Urinary bladder (tissue), 4 donors: Measurements from ENCODE around the gene NQO2. TPM values are rescaled to one million over a fixed set of nuclear protein-coding genes. Genes with fewer than 3 reads are reported as not detected.
"Not testable (repeated sequence)": the region's sequence is repeated elsewhere in the genome, so short reads cannot be mapped to it uniquely, and the experiment has no call there.

Source experiments
- DNase-seq: peaks from one replicate; pipeline ENCODE4 v3.0.0-alpha.2; 2015; ENCODE audit errors: extremely low spot score
- H3K27ac ChIP-seq: one replicate; pipeline ENCODE4 v1.5.1; 2013; ENCODE audit warnings: low read depth, mild to moderate bottlenecking, moderate library complexity
- H3K36me3 ChIP-seq: one replicate; pipeline ENCODE4 v1.6.1; 2013; ENCODE audit warnings: mild to moderate bottlenecking, moderate library complexity; ENCODE audit not compliant: insufficient read depth
- H3K4me1 ChIP-seq: one replicate; pipeline ENCODE4 v1.6.1; 2013; ENCODE audit warnings: mild to moderate bottlenecking, moderate library complexity; ENCODE audit not compliant: insufficient read depth
- H3K4me3 ChIP-seq: one replicate; pipeline ENCODE4 v1.5.1; 2013; ENCODE audit warnings: low read depth, low read length
- WGBS: extraction: QIAGEN DNeasy Blood & Tissue Kit; methylation state at CpG from one replicate; pipeline ENCODE4 v1.1.7; 2013; 5-methylcytosine and 5-hydroxymethylcytosine counted together
- polyA plus RNA-seq: library from polyadenylated mRNA; stranded (reverse); fragments of 200-250 nt; gene quantifications from one replicate; pipeline ENCODE4 v1.2.3, GENCODE V29; 2013
- total RNA-seq: library from RNA; depleted of rRNA; stranded (reverse); fragments of >200 nt; gene quantifications from one replicate; pipeline ENCODE4 v1.2.3, GENCODE V29; 2014
- donor health status: healthy with polysubstance abuse.
- donor health status: healthy.

Gene NQO2
- total and polyA plus RNA-seq, 2 donors, result 8.7 to 25.5 TPM

DNA sequence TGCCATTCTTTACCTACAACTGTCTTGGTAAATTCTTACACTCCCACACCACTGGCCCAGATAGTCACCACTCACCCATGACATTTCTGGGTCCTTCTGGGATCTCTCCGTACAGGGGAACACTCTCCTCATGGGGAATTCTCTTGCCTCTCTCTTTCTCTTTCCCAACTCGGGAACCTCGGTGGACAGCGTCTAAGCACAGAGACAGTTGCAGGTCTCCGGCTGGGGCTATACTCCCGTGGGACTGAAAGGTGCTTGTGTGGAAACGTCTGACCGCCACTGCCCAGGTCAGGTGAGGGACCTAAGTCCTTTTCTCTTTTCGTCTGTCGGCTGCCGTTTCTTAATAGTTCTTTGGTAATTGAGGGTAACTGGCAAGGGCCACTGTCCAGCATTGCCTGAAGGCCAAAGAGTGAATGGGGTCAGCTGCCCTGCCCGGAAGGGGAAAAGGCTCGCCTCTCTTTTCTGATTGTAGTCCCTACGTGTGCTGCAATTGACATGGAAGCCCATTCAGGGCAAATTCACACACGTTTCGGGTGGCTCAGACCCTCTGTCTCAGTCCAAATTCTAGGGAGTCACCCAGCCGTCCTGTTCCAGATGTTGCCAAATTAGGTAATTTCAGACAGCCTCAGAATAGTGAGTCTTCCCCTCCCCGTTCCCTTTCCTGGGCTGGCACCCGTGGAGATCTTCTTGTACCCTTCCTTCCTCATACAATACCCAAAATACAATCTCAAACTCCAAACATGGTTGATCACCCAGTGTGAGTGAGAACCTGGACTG lies 37.4 kb downstream of the NQO2 start:
- Histone ChIP-seq H3K36me3 (no peaks in the 10 kb centered on the region), H3K4me1 (no peaks in the 10 kb centered on the region), H3K27ac (no peak overlapping the region), H3K4me3 (no peak overlapping the region)
- no peak for DNase-seq
- 76% methylated on average over 19 of the region's 19 CpGs for WGBS

DNA sequence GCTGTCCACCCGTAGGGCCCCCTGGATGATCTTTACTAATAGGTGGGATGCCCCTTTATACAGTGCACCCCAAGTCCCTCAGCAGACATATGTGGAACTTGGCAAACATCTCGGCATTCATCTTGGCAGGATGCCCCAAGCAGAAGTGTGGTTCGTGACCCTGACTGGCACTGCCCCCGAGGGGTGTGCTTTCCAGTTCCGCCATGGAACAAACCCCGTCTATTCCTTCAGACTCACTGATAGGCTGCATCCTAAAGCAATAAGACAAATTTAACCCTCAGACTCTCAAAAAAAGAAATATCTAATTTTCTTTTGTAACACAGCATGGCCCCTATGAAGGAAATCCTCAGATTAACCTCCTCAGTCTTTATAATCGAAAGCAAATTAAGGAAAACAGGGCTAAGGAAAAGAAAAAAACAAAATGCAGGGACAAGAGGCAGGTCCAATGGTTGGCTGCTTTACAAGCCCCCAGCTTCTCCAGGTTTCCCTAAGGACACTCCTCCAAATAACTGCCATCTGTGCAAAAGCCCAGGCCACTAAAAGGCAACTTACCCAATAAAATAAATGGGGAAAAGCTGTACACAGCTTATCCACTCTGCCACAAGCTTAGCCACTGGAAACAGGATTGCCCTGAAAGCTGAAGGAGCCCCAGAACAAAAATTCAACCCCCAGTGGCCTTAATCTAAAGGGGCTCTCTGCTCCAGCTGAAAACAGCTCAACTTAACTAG lies 38.1 kb downstream of the NQO2 start:
- H3K4me3 ChIP-seq, result no peak overlapping the region
- no peak for DNase-seq

DNA sequence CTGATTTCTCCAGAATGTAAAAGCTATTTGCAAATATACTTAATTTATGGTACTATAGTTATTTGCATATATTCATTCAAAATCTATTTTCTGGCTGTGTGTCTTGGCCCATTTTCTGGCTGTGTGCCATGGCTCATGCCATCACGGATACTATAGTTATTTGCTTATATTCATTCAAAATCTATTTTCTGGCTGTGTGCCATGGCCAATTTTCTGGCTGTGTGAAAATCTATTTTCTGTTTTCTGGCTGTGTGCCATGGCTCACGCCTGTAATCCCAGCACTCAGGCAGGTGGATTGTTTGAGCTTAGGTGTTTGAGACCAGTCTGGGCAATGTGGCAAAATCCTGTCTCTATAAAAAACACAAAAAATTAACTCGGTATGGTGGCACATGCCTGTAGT lies 39.7 kb downstream of the NQO2 start:
- Histone ChIP-seq H3K36me3 (no peaks in the 10 kb centered on the region), H3K27ac (no peak overlapping the region), H3K4me3 (no peak overlapping the region), H3K4me1 (no peaks in the 10 kb centered on the region)
- DNase-seq, result no peak
- WGBS, result 58% methylated on average over 3 of the region's 3 CpGs

More for the DNA sequence above, 38.1 kb downstream of the NQO2 start:
- H3K36me3 ChIP-seq, result no peaks in the 10 kb centered on the region
- no peak overlapping the region for H3K27ac ChIP-seq
- WGBS, result 50% methylated on average over 7 of the region's 7 CpGs
- no peaks in the 10 kb centered on the region for H3K4me1 ChIP-seq

DNA sequence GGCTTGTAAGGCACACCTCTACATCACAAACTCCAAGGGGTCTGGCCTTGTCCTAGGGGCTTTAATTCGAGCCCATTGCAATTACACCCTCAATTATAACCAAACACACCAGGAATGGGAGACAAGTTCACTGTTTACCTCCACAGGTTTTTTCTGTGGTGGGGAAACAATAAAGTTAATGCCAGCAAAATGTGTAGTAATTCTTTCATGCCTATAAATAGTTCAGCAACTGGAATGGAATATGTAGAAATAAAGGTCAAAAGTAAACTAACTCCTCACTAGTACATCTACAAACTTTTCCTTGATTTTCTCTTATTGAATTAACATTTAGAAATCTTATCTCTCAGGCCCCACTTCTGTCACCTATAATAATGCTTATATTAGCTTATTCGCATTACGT lies 41.5 kb downstream of the NQO2 start:
- 89% methylated on average over 3 of the region's 3 CpGs for WGBS
- Histone ChIP-seq H3K4me3 (no peak overlapping the region), H3K4me1 (no peaks in the 10 kb centered on the region), H3K27ac (no peak overlapping the region), H3K36me3 (no peaks in the 10 kb centered on the region)
- no peak for DNase-seq

DNA sequence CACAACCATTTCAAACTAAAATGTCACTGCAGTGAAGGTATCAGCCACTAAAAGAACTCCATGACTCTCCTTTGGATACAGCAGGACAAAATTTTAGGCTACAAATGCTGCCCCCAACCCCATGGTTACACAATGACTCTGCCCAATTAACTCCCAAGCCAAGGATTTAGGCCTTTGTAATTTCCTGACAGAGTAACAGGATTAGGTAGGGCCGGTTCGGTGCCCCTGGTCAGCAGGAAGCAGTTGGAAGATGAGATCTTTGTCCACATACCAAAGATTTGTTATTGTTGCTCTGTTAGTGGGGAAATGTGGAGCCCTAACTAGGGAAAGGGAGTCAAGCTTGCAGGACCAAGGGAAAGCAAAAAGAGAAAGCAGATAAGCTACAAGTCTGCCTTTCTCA lies 41.9 kb downstream of the NQO2 start:
- no peak for DNase-seq
- Histone ChIP-seq H3K4me1 (no peaks in the 10 kb centered on the region), H3K36me3 (no peaks in the 10 kb centered on the region), H3K27ac (no peak overlapping the region), H3K4me3 (no peak overlapping the region)
- WGBS, result 43% methylated on average over 2 of the region's 2 CpGs

DNA sequence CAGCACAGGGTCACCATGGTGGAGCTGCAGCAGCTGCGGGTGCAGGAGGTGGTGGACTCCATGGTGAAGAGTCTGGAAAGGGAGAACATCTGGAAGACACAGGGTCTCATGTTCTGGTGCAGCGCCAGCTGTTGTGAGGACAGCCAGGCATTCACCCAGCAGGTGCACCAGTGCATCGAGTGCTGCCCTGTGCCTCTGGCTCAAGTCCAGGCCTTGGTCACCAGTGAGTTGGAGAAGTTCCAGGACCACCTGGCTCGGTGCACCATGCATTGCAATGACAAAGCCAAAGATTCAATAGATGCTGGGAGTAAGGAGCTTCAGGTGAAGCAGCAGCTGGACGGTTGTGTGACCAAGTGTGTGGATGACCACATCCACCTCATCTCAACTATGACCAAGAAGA lies 45.7 kb downstream of the NQO2 start:
- no peak for DNase-seq
- 75% methylated on average over 5 of the region's 5 CpGs for WGBS

DNA sequence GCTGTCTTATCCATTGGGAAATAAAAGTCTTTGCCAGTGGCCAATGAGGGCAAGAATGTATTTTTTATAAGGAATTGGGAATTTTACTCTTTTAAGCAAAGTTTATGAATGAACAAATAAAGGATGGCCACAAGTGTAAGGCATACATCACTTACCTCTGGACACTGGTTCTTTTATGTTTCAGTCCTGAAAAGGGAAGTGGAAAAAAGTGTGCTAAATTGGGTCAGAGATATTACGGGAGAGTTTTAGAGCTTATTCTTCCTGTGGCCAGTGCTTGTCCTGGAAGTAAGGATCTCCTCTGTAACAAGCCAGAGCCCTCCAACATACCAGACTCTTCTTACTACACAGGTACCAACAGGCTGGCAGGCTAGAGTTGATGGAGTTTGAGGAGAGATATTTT lies 46.1 kb downstream of the NQO2 start:
- DNase-seq, result no peak
- Histone ChIP-seq H3K36me3 (no peaks in the 10 kb centered on the region), H3K4me1 (no peaks in the 10 kb centered on the region), H3K4me3 (no peak overlapping the region), H3K27ac (no peak overlapping the region)
- WGBS, result 68% methylated on average over 1 of the region's 1 CpG

More for the DNA sequence above, 45.7 kb downstream of the NQO2 start:
- H3K4me3 ChIP-seq, result no peak overlapping the region
- no peaks in the 10 kb centered on the region for H3K4me1 ChIP-seq
- no peak overlapping the region for H3K27ac ChIP-seq
- H3K36me3 ChIP-seq, result no peaks in the 10 kb centered on the region

DNA sequence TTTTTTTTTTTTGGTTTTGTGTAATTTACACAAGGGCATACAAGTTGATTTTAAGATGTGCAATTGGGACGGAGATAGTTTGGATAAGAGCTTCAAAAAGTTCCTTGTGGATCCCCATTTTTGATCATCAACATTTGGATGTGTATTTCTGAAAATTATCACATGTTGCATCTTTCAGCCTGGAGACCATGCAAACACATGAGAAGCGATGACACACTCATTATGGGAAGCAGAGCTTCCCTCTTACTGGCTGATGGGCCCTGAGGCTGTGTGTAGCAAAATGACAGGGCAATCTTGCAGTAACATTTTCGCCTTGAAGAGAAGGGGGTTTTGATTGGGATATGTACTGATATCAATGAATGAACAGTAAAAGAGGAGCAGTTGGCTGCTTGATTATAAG lies 46.6 kb downstream of the NQO2 start:
- DNase-seq, result no peak
- no peak overlapping the region for H3K4me3 ChIP-seq
- no peaks in the 10 kb centered on the region for H3K36me3 ChIP-seq
- H3K4me1 ChIP-seq, result no peaks in the 10 kb centered on the region
- no peak overlapping the region for H3K27ac ChIP-seq
- 70% methylated on average over 3 of the region's 3 CpGs for WGBS

DNA sequence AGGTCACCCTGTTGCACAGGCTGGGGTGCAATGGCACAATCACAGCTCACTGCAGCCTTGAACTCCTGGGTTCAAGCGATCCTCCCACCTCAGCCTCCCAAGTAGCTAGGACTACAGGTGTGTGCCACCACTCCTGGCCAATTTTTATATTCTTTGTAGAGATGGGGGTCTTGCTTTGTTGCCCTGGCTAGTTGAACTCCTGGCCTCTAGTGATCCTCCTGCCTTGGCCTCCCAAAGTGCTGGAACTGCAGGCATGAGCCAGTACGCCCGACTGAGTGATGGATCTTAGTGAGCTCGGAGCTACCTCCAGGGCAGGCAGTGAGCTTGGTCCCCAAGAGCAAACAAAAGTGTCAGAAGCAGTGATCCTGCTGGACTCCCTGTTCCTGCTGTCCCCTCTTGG lies 48.3 kb downstream of the NQO2 start:
- 86% methylated on average over 4 of the region's 4 CpGs for WGBS

DNA sequence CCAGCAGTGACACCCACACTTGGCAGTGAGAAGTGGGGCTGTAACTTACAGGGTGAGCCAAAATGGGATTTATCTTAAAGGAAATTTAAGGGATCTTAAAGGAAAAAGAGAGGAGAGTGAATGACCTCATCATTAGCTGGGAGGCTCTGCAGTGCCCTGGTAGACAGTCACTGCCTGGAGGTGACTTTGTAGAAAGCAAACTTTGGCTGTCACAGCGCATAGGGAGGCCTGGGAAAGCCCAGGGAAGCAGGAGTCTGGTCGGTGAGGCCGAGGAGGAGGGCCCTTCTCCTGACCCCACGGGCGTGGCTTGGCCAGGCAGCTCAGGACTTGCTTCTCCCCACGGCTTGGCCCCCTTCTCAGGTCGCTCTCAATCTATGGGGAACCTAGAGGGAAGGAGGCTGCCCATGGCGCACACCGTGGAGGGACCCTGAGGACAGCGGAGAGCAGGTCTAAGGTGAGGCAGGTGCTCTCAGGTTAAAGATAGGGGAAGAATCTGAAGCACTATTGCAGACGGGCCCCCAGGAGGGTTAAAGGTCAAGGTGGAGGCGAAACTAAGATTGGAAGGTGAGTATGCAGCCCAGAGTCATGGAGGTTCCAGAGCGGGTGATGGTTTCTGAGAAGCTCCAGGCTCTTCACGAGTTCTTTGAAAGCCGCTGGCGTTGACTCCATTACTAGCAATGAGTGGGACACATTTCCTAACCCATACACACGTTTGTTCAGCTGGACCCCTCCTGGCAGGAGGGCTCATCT lies 53.0 kb downstream of the NQO2 start:
- Histone ChIP-seq H3K4me1 (no peaks in the 10 kb centered on the region), H3K4me3 (no peak overlapping the region), H3K36me3 (no peaks in the 10 kb centered on the region), H3K27ac (no peak overlapping the region)
- no peak for DNase-seq
- WGBS, result 78% methylated on average over 17 of the region's 17 CpGs

More for the DNA sequence above, 48.3 kb downstream of the NQO2 start:
- H3K4me1 ChIP-seq, DNase-seq, H3K4me3 ChIP-seq, H3K36me3 ChIP-seq, H3K27ac ChIP-seq: not testable (repeated sequence)

DNA sequence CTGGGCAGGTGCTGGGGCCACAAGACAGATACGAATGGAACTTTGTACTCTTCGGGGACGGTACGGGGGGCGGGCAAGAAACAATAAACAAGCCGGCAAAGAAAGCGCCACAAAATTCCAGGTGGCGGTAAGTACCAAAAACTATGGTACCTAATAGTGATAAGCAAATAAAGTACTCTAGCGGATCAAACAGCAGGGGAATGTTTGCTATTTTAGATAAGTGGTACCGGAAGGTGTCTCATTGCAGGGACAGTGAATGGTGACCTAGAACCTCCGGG lies 53.5 kb downstream of the NQO2 start:
- H3K4me3 ChIP-seq, result peak overlapping the region; percentile 17
- H3K27ac ChIP-seq, result no peak overlapping the region
- 71% methylated on average over 11 of the region's 11 CpGs for WGBS
- no peaks in the 10 kb centered on the region for H3K4me1 ChIP-seq
- H3K36me3 ChIP-seq, result no peaks in the 10 kb centered on the region
- no peak for DNase-seq

DNA sequence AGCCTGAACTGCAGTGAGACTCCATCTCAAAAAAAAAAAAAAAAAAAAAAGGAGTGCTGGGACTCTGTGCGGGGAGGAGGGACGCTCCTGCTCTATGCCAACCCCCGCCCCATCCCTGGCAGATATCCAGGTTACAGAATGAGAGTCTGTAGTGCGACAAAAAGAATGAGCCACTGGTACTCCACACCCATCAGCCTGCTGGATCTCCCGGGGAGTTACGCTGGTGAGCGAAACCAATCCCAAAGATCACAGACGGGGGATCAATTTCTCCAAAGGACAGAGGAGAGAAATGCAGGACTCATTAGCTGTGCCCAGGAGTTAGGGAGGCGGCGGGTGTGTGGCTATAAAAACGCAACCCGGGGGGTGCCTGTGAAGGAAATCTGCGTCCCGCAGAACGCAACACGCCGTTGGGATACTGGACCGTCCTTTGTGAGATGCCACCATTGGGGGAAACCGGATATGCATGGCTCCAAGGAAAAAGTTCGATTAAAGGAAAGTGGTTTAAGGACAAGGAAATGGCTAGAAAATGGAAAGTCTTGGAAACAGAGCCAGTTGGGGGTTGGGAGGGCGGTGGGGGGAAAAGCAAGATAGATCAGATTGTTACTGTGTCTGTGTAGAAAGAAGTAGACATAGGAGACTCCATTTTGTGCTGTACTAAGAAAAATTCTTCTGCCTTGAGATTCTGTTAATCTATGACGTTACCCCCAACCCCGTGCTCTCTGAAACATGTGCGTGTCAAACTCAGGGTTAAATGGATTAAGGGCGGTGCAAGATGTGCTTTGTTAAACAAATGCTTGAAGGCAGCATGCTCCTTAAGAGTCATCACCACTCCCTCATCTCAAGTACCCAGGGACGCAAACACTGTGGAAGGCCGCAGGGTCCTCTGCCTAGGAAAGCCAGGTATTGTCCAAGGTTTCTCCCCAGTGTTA lies 54.8 kb downstream of the NQO2 start:
- WGBS, result 31% methylated on average over 27 of the region's 27 CpGs
- not testable (repeated sequence) for H3K27ac ChIP-seq, H3K36me3 ChIP-seq, H3K4me3 ChIP-seq, H3K4me1 ChIP-seq, DNase-seq

DNA sequence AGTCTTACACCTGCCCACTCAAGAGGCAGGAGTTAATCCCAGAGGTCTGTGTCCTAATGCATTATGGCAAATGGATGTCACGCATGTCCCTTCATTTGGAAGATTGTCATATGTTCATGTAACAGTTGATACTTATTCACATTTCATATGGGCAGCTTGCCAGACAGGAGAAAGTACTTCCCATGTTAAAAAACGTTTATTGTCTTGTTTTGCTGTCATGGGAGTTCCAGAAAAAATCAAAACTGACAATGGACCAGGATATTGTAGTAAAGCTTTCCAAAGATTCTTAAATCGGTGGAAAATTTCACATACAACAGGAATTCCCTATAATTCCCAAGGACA lies 55.4 kb downstream of the NQO2 start:
- H3K27ac ChIP-seq, H3K4me3 ChIP-seq: not testable (repeated sequence)
- 56% methylated on average over 3 of the region's 3 CpGs for WGBS

More for the DNA sequence above, 55.4 kb downstream of the NQO2 start:
- H3K4me1 ChIP-seq, DNase-seq, H3K36me3 ChIP-seq: not testable (repeated sequence)
